Measurements from ENCODE around the gene ESCO1. TPM values are rescaled to one million over a fixed set of nuclear protein-coding genes. Genes with fewer than 3 reads are reported as not detected.
"Not testable (repeated sequence)": the region's sequence is repeated elsewhere in the genome, so short reads cannot be mapped to it uniquely, and the experiment has no call there.

The ESCO1 gene
- total RNA-seq, 1 experiment from 2014 or later: 10.8 TPM

DNA sequence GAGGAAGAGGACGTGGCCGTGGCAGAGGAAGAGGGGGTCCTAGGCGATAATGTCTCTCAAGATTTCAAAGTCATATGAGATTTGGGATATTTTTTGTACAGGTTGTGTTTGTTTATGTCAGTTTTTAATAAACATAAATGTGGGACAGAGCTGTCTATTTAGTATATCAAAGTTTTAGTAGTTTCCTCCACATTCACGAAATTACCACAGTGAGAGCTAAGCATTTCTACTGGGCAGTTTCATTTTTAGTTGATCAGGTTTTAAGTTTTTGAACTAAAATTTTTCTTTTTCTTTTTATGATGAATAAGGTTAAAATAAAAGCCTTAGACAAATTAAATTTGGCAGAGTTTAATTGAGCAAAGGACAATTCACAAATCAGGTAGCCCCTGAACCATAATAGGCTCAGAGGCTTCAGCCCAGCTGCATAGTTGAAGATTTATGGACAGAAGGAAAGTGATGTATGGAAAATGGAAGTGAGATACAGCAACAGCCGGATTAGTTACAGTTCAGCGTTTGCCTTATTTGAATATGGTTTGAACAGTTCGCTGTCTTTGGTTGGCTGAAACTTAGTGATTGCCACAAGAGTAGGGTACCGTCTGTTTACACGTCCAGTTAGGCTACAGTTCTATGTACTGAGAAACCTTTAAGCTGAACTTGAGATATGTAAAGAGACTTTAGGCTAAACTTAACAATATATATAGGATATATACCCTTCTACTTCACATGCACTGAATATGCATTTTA is 28.8 kb upstream of the ESCO1 start:
- Histone ChIP-seq H3K27me3 (ENCODE audit: insufficient read depth, low read depth) (no peaks in the 10 kb centered on the region), H3K9me2 (ENCODE audit: insufficient read depth) (no peaks in the 10 kb centered on the region), H3K27ac (no peak overlapping the region), H3K4me2 (no peak overlapping the region), H2AFZ (no peak overlapping the region), H3K9me3 (ENCODE audit: insufficient read depth, low read depth) (no peaks in the 10 kb centered on the region), H4K20me1 (ENCODE audit: insufficient read depth) (peaks cover 4% of the 10 kb centered on the region; the same call in 1 of the 2 replicates), H3K79me2 (ENCODE audit: low read depth) (0 out of 2 replicates have a peak, but pooled peaks cover 8% of the 10 kb centered on the region), H3K4me3 (no peak overlapping the region), H3K4me1 (replicated peaks; ENCODE audit: insufficient read depth) (no peaks in the 10 kb centered on the region), H3F3A (ENCODE audit: insufficient read depth, low read depth) (peaks cover 4% of the 10 kb centered on the region; the same call in 1 of the 2 replicates), H3K36me3 (ENCODE audit: low read depth) (peaks cover 7% of the 10 kb centered on the region; the same call in 1 of the 2 replicates)
- no peak for DNase-seq
- ChIA-PET POLR2A (ENCODE audit: unreplicated experiment) (interaction anchor here (0.6 to 0.7 kb wide), 2 partner anchors 11 to 57 kb away, joined by 4 to 12 read pairs; no protein-coding TSS in a partner anchor), CTCF (no interaction called here)
- TF ChIP-seq, protein P1, sequence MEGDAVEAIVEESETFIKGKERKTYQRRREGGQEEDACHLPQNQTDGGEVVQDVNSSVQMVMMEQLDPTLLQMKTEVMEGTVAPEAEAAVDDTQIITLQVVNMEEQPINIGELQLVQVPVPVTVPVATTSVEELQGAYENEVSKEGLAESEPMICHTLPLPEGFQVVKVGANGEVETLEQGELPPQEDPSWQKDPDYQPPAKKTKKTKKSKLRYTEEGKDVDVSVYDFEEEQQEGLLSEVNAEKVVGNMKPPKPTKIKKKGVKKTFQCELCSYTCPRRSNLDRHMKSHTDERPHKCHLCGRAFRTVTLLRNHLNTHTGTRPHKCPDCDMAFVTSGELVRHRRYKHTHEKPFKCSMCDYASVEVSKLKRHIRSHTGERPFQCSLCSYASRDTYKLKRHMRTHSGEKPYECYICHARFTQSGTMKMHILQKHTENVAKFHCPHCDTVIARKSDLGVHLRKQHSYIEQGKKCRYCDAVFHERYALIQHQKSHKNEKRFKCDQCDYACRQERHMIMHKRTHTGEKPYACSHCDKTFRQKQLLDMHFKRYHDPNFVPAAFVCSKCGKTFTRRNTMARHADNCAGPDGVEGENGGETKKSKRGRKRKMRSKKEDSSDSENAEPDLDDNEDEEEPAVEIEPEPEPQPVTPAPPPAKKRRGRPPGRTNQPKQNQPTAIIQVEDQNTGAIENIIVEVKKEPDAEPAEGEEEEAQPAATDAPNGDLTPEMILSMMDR (conservative IDR thresholded peaks at IDR 0.05): no peak
- no peak for TF ChIP-seq EZH2 (IDR thresholded peaks at IDR 0.05; ENCODE audit: low read depth)
- BruUV-seq (replicated peaks): no TSS peak
- intact Hi-C loops (cut with micrococcal nuclease; ENCODE audit: unreplicated experiment): no loop called here

DNA sequence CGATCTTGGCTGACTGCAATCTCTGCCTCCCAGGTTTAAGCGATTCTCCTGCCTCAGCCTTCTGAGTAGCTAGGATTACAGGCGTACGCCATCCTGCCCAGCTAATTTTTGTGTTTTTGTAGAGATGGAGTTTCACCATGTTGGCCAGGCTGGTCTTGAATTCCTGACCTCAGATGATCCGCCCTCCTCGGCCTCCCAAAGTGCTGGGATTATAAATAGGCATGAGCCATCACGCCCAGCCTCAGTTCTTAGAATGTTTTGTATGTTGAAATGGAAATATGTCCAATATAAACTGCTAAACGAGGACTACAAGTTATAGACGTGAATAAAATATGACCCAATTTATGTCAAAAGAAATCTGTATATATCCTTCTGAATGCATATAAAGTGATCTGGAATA is 21.1 kb upstream of the ESCO1 start:
- peaks cover 66% of the 10 kb centered on the region for H3K79me2 ChIP-seq (ENCODE audit: low read depth)
- POLR2A ChIA-PET (ENCODE audit: unreplicated experiment); CTCF ChIA-PET; BruUV-seq (replicated peaks); H3K27me3 ChIP-seq (ENCODE audit: insufficient read depth, low read depth); H3F3A ChIP-seq (ENCODE audit: insufficient read depth, low read depth); H3K27ac ChIP-seq; H3K4me3 ChIP-seq; H3K4me2 ChIP-seq; H3K9me2 ChIP-seq (ENCODE audit: insufficient read depth); H3K9me3 ChIP-seq (ENCODE audit: insufficient read depth, low read depth); intact Hi-C loops (cut with micrococcal nuclease; ENCODE audit: unreplicated experiment); H3K36me3 ChIP-seq (ENCODE audit: low read depth); H3K4me1 ChIP-seq (replicated peaks; ENCODE audit: insufficient read depth); H2AFZ ChIP-seq; DNase-seq: not testable (repeated sequence)
- peaks cover 42% of the 10 kb centered on the region for H4K20me1 ChIP-seq (ENCODE audit: insufficient read depth)

DNA sequence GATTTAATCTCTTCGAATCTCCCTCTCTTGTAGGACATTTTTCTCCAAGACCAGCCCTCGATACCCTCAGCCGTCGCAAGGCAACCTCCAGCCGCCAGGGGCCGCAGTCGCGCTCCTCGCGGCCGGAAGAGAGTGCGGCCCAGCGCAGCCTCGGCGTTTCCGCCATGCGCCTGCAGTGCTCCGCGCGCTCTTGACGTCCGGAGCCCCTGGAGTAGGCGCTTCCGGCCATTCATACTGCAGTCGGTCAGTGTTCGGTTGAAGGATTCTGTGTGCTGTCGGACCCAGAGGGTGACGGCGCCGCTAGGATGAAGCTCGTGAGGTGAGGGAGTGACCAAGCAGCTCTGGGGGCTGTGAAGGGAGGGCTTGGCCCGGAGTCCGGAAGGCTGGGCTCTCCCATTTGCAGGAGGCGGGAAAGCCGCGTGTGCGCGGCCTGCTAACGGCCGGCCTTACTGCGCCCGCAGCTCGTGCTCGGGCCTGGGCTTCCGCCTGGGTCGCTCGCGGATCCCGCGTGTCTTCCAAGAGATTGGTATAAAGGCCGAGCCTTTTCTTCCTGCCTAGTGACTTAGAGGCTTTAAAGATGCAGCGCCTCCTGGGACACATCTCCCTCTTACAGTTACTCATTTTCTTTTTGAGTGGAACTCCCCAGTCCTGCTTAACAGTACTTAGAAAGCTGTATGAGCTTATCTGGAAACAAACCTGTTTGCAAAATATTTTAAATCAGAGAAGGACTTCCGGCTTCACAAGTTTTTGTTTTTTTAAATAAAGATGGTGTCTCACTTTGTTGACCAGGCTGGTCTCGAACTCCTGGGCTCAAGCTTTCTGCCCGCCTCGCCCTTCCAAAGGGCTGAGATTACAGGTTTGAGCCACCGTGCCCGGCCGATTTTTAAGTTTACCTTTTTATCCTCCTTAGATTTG is 11.9 kb upstream of the ESCO1 start, which contains the start of gene SNRPD1:
TSS of gene SNRPD1 (plus strand) at position 190 of the 915 bp plus-strand sequence. CDS start at position 306, 116 bp downstream.
- DNase-seq: peak; percentile 69 to 87
- Histone ChIP-seq H3K27ac (peak within 1 kb of the TSS; percentile 75), H3K36me3 (ENCODE audit: low read depth) (peaks cover 4% of the 10 kb centered on the region; the same call in 1 of the 2 replicates), H3K4me1 (replicated peaks; ENCODE audit: insufficient read depth) (peaks cover 12% of the 10 kb centered on the region; the same call in 1 of the 2 replicates), H2AFZ (peak within 1 kb of the TSS; percentile 77), H3K79me2 (ENCODE audit: low read depth) (peaks cover 53% of the 10 kb centered on the region), H3K4me2 (peak within 1 kb of the TSS; percentile 81), H3K9me3 (ENCODE audit: insufficient read depth, low read depth) (no peaks in the 10 kb centered on the region), H3K4me3 (peak within 1 kb of the TSS; percentile 83), H4K20me1 (ENCODE audit: insufficient read depth) (peaks cover 18% of the 10 kb centered on the region), H3F3A (ENCODE audit: insufficient read depth, low read depth) (0 out of 2 replicates have a peak, but pooled peaks cover 5% of the 10 kb centered on the region), H3K9me2 (ENCODE audit: insufficient read depth) (no peaks in the 10 kb centered on the region), H3K27me3 (ENCODE audit: insufficient read depth, low read depth) (no peaks in the 10 kb centered on the region)
- TSS peak; percentile 56 for BruUV-seq (replicated peaks)
- POLR2A ChIA-PET (ENCODE audit: unreplicated experiment): no interaction called here
- TF ChIP-seq, protein P1 (conservative IDR thresholded peaks at IDR 0.05): peak; percentile 80
- TF ChIP-seq EZH2 (IDR thresholded peaks at IDR 0.05; ENCODE audit: low read depth): no peak
- CTCF ChIA-PET: interaction anchor here (0.6 to 1.6 kb wide), 3 partner anchors 10 to 28 kb away, joined by 6 to 10 read pairs (median 10); no protein-coding TSS in a partner anchor
- intact Hi-C loops (cut with micrococcal nuclease; ENCODE audit: unreplicated experiment): loop anchor here (10.0 kb wide), 1 partner anchor 132 kb away; the partner anchor contains the start of gene MIB1

DNA sequence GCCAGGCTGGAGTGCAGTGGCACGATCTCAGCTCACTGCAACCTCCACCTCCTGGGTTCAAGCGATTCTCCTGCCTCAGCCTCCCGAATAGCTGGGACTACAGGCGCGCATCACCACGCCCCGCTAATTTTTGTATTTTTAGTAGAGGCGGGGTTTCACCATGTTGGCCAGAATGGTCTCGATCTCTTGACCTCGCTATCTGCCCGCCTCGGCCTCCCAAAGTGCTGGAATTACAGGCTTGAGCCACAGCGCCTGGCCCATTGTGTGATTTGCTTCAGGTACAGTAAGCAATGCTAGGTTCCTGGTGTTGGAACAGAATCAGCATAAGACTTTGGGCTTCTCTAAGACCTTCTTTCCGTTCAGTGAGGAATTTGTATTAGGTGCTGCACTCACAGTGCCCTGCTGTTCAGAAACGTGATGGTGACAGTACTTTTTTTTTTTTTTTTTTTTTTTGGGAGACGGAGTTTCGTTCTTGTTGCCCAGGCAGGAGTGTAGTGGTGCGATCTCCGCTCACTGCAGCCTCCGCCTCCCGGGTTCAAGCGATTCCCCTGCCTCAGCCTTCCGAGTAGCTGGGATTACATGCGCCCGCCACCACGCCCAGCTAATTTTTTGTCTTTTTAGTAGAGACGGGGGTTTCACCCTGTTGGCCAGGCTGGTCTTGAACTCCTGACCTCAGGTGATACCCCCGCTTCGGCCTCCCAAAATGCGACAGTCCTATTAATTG is 11.1 kb upstream of the ESCO1 start:
- DNase-seq; H3K9me2 ChIP-seq (ENCODE audit: insufficient read depth); H3K9me3 ChIP-seq (ENCODE audit: insufficient read depth, low read depth); H3K36me3 ChIP-seq (ENCODE audit: low read depth); H3K27me3 ChIP-seq (ENCODE audit: insufficient read depth, low read depth); POLR2A ChIA-PET (ENCODE audit: unreplicated experiment); H3F3A ChIP-seq (ENCODE audit: insufficient read depth, low read depth): not testable (repeated sequence)
- Histone ChIP-seq H4K20me1 (ENCODE audit: insufficient read depth) (peaks cover 11% of the 10 kb centered on the region), H3K79me2 (ENCODE audit: low read depth) (peaks cover 45% of the 10 kb centered on the region), H3K4me2 (peak overlapping the region; percentile 81), H2AFZ (peak overlapping the region; percentile 77; the same call in 1 of the 2 replicates), H3K4me3 (peak overlapping the region; percentile 83), H3K4me1 (replicated peaks; ENCODE audit: insufficient read depth) (peaks cover 12% of the 10 kb centered on the region; the same call in 1 of the 2 replicates), H3K27ac (peak overlapping the region; percentile 75)
- CTCF ChIA-PET: interaction anchor here (0.6 to 1.6 kb wide), 2 partner anchors 9 to 10 kb away, joined by 10 read pairs; no protein-coding TSS in a partner anchor
- BruUV-seq (replicated peaks): TSS peak; percentile 21
- intact Hi-C loops (cut with micrococcal nuclease; ENCODE audit: unreplicated experiment): loop anchor here (10.0 kb wide), 1 partner anchor 133 kb away; the partner anchor contains the start of gene MIB1

All from PC-9 (cell line).